Measurements from ENCODE around the gene DUS2.

Gene DUS2

GRCh38 chr16:68126395-68126794, 103.3 kb downstream of the DUS2 start:
- DNase-seq (ENCODE audit: low read depth), result no peak

- DNase-seq (ENCODE audit: low read depth), result no peak
These were observed 105.7 kb downstream of the DUS2 start for GRCh38 chr16:68128577-68129305.

All from amniotic epithelial cell (primary cell).